HL-60 (cell line): ENCODE results near the gene RERE.

ENCODE experiments used
- DNase-seq, 2 experiments: peaks; one replicate each; pipeline ENCODE4 v3.0.0-alpha.2; 2010 to 2020; ENCODE audit warnings: low read depth in 1 of 2, low spot score in 1 of 2
- H3K27ac ChIP-seq: fragments of 250-450 bp; sonication (Bioruptor Pico); replicated peaks from 2 replicates; pipeline ENCODE4 v1.5.1; 2020; ENCODE audit warnings: mild to moderate bottlenecking, moderate library complexity
- H3K27me3 ChIP-seq: fragments of 250-450 bp; sonication (Bioruptor Pico); 2 replicates; pipeline ENCODE4 v1.5.1; 2021; ENCODE audit warnings: mild to moderate bottlenecking, moderate library complexity; ENCODE audit not compliant: insufficient read depth, poor library complexity, severe bottlenecking
- H3K4me3 ChIP-seq: replicated peaks from 2 replicates; pipeline ENCODE4 v1.5.1; 2011; ENCODE audit warnings: mild to moderate bottlenecking, control low read depth, low read length; ENCODE audit not compliant: insufficient read depth
- CTCF ChIP-seq: IDR thresholded peaks from one replicate; pipeline ENCODE4 v1.5.1; 2011; ENCODE audit warnings: low read length, control low read depth, inconsistent platforms; ENCODE audit not compliant: insufficient read depth
- GABPA ChIP-seq: IDR thresholded peaks from 2 replicates; pipeline ENCODE4 v1.6.1; 2012; ENCODE audit warnings: low read depth
- POLR2AphosphoS5 ChIP-seq: IDR thresholded peaks from 2 replicates; pipeline ENCODE4 v1.6.1; 2012; ENCODE audit warnings: low read depth
- REST ChIP-seq: IDR thresholded peaks from 2 replicates; pipeline ENCODE4 v1.6.1; 2012; ENCODE audit warnings: low read depth; ENCODE audit not compliant: insufficient replicate concordance
- SPI1 ChIP-seq: IDR thresholded peaks from 2 replicates; pipeline ENCODE4 v1.6.1; 2012; ENCODE audit warnings: low read depth, mild to moderate bottlenecking, borderline replicate concordance

The RERE gene

GRCh38 chr1:8354038-8354437 lies 463.4 kb downstream of the RERE start:
- DNase-seq: no peak
- H3K27me3 ChIP-seq: no peaks in the 10 kb centered on the region
- no peak for TF ChIP-seq REST
- no peak for TF ChIP-seq SPI1
- TF ChIP-seq POLR2AphosphoS5: no peak
- TF ChIP-seq GABPA: no peak
- TF ChIP-seq CTCF: no peak
- H3K27ac ChIP-seq: no peak overlapping the region
- no peak overlapping the region for H3K4me3 ChIP-seq

- no peak for TF ChIP-seq GABPA
- TF ChIP-seq REST: no peak
- TF ChIP-seq POLR2AphosphoS5: no peak
- TF ChIP-seq SPI1: no peak
- TF ChIP-seq CTCF: no peak
- peaks cover 2% of the 10 kb centered on the region for H3K27me3 ChIP-seq
- H3K27ac ChIP-seq: no peak overlapping the region
- no peak overlapping the region for H3K4me3 ChIP-seq
- no peak for DNase-seq
Observed at GRCh38 chr1:8352886-8353785, 464.3 kb downstream of the RERE start.

GRCh38 chr1:8352471-8352845 lies 465.0 kb downstream of the RERE start:
- TF ChIP-seq SPI1 (no peak), REST (no peak), POLR2AphosphoS5 (no peak), GABPA (no peak), CTCF (no peak)
- DNase-seq: no peak
- peaks cover 2% of the 10 kb centered on the region for H3K27me3 ChIP-seq
- no peak overlapping the region for H3K4me3 ChIP-seq
- no peak overlapping the region for H3K27ac ChIP-seq
